A549 (cell line): ENCODE measurements around the gene DHRS4. TPM values are rescaled to one million over a fixed set of nuclear protein-coding genes. Genes with fewer than 3 reads are reported as not detected.
"Not testable (repeated sequence)": the region's sequence is repeated elsewhere in the genome, so short reads cannot be mapped to it uniquely, and the experiment has no call there.

Experiments used
- ATAC-seq, 2 experiments: fragments of 200-7000 bp in 1 of 2; fragments of >200 bp in 1 of 2; cut with Nextera tagmentation in 1 of 2; cut with Tn5 transposase in 1 of 2; 3 replicates each; pipeline versions ENCODE4 v1.8.0 to v1.9.1; 2018 to 2020; ENCODE audit warnings: mild to moderate bottlenecking in 1 of 2, moderate library complexity in 1 of 2
- CTCF ChIA-PET: fragments of 300-600 bp; sonication (Branson Sonifier 250); formaldehyde crosslinking; extraction: SDS; loops from one replicate; lab custom pipeline; 2021; ENCODE audit warnings: antibody characterized with exemption, inconsistent platforms; lab: Yijun Ruan, JAX
- POLR2A ChIA-PET: fragments of 350-600 bp; formaldehyde crosslinking; extraction: SDS; loops from one replicate; lab custom pipeline; 2021; ENCODE audit warnings: antibody characterized with exemption, inconsistent platforms; lab: Yijun Ruan, JAX
- DNase-seq, 2 experiments: peaks; one replicate each; pipeline versions ENCODE4 v3.0.0 to v3.0.0-alpha.2; 2011 to 2016; ENCODE audit warnings: low read depth in 1 of 2, low spot score in 1 of 2
- FAIRE-seq: peaks from 2 replicates; lab custom pipeline; 2011; peaks lifted over from hg19 to GRCh38; lab: Jason Lieb, UNC
- H3K27ac ChIP-seq, 2 experiments: fragments of >200 bp; sonication (Bioruptor Twin); formaldehyde crosslinking; 3 replicates each; pipeline ENCODE4 v1.5.1; 2016 to 2017
- H3K4me1 ChIP-seq: fragments of >200 bp; sonication (Bioruptor Twin); formaldehyde crosslinking; 3 replicates; pipeline ENCODE4 v1.6.1; 2016
- H3K4me2 ChIP-seq: fragments of >200 bp; sonication (Bioruptor Twin); formaldehyde crosslinking; 3 replicates; pipeline ENCODE4 v1.6.1; 2016
- H3K4me3 ChIP-seq: fragments of >200 bp; sonication (Bioruptor Twin); formaldehyde crosslinking; 3 replicates; pipeline ENCODE4 v1.5.1; 2016
- H3K9me3 ChIP-seq: fragments of >200 bp; sonication (Bioruptor Twin); formaldehyde crosslinking; 3 replicates; pipeline ENCODE4 v1.6.1; 2016
- BHLHE40 ChIP-seq: IDR thresholded peaks from 2 replicates; pipeline ENCODE4 v1.6.1; 2012; ENCODE audit warnings: low read depth, low read length, inconsistent platforms
- CHD4 ChIP-seq: fragments of 200-600 bp; sonication (generic); IDR thresholded peaks from 2 replicates; pipeline ENCODE4 v1.6.1; 2016; ENCODE audit warnings: antibody characterized with exemption, mild to moderate bottlenecking, borderline replicate concordance
- CTCF ChIP-seq: fragments of >200 bp; sonication (Bioruptor Twin); formaldehyde crosslinking; IDR thresholded peaks from 3 replicates; pipeline ENCODE4 v1.5.1; 2016
- FOSL2 ChIP-seq, 2 experiments: fragments of 450-650 bp in 1 of 2; fragments of >200 bp in 1 of 2; sonication (Bioruptor Twin) in 1 of 2; formaldehyde crosslinking; IDR thresholded peaks; 2 replicates each; pipeline versions ENCODE4 v1.5.0 to v1.6.1; 2016 to 2020; ENCODE audit warnings: mild to moderate bottlenecking in 1 of 2, moderate library complexity in 1 of 2
- JUNB ChIP-seq: fragments of >200 bp; sonication (Bioruptor Twin); formaldehyde crosslinking; IDR thresholded peaks from 2 replicates; pipeline ENCODE4 v1.6.1; 2016
- MAZ ChIP-seq: fragments of 150-350 bp; IDR thresholded peaks from 2 replicates; pipeline ENCODE4 v1.6.1; 2014; ENCODE audit warnings: antibody characterized with exemption, low read depth, low read length, borderline replicate concordance
- NFE2L2 ChIP-seq: fragments of 150-350 bp; conservative IDR thresholded peaks from 2 replicates; pipeline ENCODE4 v1.6.1; 2014; ENCODE audit warnings: low read length
- RAD21 ChIP-seq, 2 experiments: fragments of >200 bp in 1 of 2; sonication (Bioruptor Twin) in 1 of 2; formaldehyde crosslinking in 1 of 2; IDR thresholded peaks in 1 of 2; conservative IDR thresholded peaks in 1 of 2; 2 replicates in 1 of 2; 3 replicates in 1 of 2; pipeline ENCODE4 v1.6.1; 2012 to 2018; ENCODE audit warnings: inconsistent platforms in 1 of 2
- RARB ChIP-seq: fragments of 250-450 bp; sonication (Bioruptor Pico); IDR thresholded peaks from 2 replicates; pipeline ENCODE4 v1.8.0; 2021; ENCODE audit warnings: mild to moderate bottlenecking, moderate library complexity
- SMC3 ChIP-seq: fragments of >200 bp; sonication (Bioruptor Twin); formaldehyde crosslinking; IDR thresholded peaks from 3 replicates; pipeline ENCODE4 v1.6.1; 2018; ENCODE audit warnings: inconsistent platforms
- WGBS: methylation state at CpG from one replicate; pipeline ENCODE4 v1.1.6; 2017; ENCODE audit errors: missing lambda C conversion rate; 5-methylcytosine and 5-hydroxymethylcytosine counted together
- polyA plus RNA-seq, 4 experiments: library from polyadenylated mRNA; depleted of rRNA in 3 of 4; stranded (reverse); fragments of >200 nt; fragmentation: RNase III in 1 of 4; extraction: RNeasy Plus Mini Kit Qiagen cat#74134 plus additional on column Dnase treatment in 1 of 4; gene quantifications; 2 replicates in 3 of 4; 3 replicates in 1 of 4; pipeline ENCODE4 v1.2.3, GENCODE V29; 2011 to 2017

The DHRS4 gene
- polyA plus RNA-seq, 2 of the 4 experiments (the other 2 are of a cell fraction): 28.5 to 64.8 TPM

DNA sequence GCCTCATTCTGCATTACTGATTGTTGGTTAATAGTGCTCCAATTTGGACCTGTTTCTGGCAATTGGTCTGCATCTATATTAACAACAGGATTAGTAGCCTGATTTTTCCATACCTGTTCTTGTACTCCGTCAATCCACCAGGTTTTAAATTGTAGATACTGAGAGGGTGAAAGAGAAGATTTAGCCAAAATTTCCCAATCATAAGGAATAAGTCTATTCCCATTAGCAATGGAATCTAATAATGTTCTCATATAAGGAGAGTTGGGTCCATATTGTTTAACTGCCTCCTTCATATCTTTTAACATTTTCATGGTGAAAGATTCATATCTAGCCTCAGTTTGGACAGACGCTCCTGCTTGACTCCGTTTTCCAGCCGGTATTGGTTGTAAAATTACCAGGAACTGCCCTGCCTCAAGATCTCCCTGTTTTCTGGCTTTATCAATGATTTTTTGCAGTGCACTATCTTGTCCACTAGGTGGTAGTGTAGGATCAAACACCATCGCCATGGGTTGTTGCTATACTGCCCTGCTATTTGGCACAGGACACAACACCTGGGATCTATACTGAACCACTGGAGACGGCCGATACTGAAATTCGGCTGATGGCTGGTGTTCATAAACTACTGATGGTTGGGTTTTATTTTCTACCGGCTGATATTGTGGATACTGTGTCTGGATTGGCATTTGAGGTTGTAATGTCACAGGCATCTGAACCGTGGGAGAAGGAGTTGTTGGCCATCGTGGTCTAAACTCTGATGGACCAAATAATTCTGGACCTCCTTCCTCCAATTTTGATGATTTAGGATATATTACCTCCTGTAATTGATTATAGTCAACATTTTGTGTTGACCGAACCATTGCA lies 60.3 kb downstream of the DHRS4 start:
- no peak for FAIRE-seq
- ChIA-PET CTCF (interaction anchor here (0.8 to 4.2 kb wide), 11 partner anchors 20 to 95 kb away, joined by 3 to 24 read pairs (median 5); partner anchors contain the start of gene DHRS4L2), POLR2A (no interaction called here)
- DNase-seq: peak; percentile 58 to 77
- Histone ChIP-seq H3K9me3 (peaks cover 8% of the 10 kb centered on the region; the same call in 1 of the 3 replicates), H3K27ac (no peak overlapping the region), H3K4me3 (no peak overlapping the region), H3K4me2 (no peak overlapping the region), H3K4me1 (peaks cover 8% of the 10 kb centered on the region; the same call in 2 of the 3 replicates)
- TF ChIP-seq FOSL2 (IDR thresholded peaks at IDR 0.05) (no peak), FOSL2 (CRISPR knock-in tag; IDR thresholded peaks at IDR 0.05) (no peak), RAD21 (conservative IDR thresholded peaks at IDR 0.05 in 1 of 2, IDR thresholded peaks at IDR 0.05 in 1 of 2) (peak; percentile 95 to 98), BHLHE40 (no peak), SMC3 (peak; percentile 92), NFE2L2 (no peak), CTCF (peak; percentile 93), RARB (CRISPR knock-in tag) (no peak), CHD4 (no peak), JUNB (no peak), MAZ (no peak)
- WGBS: 27% methylated on average over 12 of the region's 12 CpGs
- peak; percentile 85 to 87 for ATAC-seq

DNA sequence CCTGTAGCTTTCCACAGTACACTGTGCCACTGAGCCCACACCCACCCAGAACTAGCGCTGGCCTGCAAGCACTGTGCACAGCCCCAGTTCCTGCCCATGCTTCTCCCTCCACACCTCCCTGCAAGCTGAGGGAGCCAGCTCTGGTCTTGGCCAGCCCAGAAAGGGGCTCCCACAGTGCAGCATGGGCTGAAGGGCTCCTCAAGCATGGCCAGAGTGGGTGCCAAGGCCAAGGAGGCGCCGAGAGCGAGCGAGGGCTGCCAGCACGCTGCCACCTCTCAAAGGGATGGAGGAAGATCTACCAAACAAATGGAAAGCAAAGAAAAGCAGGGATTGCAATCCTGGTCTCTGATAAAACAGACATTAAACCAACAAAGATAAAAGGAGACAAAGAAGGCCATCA lies 62.2 kb downstream of the DHRS4 start:
- CTCF ChIA-PET: interaction anchor here (1.5 to 2.0 kb wide), 2 partner anchors 34 to 93 kb away, joined by 3 to 14 read pairs; no protein-coding TSS in a partner anchor
- 89% methylated on average over 5 of the region's 6 CpGs for WGBS
- not testable (repeated sequence) for H3K4me2 ChIP-seq

More for the DNA sequence above, 62.2 kb downstream of the DHRS4 start:
- ATAC-seq, H3K4me1 ChIP-seq, H3K4me3 ChIP-seq, FAIRE-seq, H3K9me3 ChIP-seq, DNase-seq, H3K27ac ChIP-seq, POLR2A ChIA-PET: not testable (repeated sequence)

Other genes starting within 250 kb of the DHRS4 start
- gene DHRS4L2, start 35.2 kb downstream of the DHRS4 start, polyA plus RNA-seq (2011; rRNA removed): 18.8 and 23.4 TPM in 2 replicates
- 25.6 to 28.1 TPM (median 27.0 TPM) in 3 replicates for gene DHRS4L2, start 35.2 kb downstream of the DHRS4 start, polyA plus RNA-seq (2017; fragmentation: RNase III; extraction: RNeasy Plus Mini Kit Qiagen cat#74134 plus additional on column Dnase treatment)
- gene CARMIL3, start 98.2 kb downstream of the DHRS4 start, polyA plus RNA-seq (2011; rRNA removed): 0.45 and 0.79 TPM in 2 replicates
- 0.60 to 0.98 TPM (median 0.94 TPM) in 3 replicates for gene CARMIL3, start 98.2 kb downstream of the DHRS4 start, polyA plus RNA-seq (2017; fragmentation: RNase III; extraction: RNeasy Plus Mini Kit Qiagen cat#74134 plus additional on column Dnase treatment)
- not detected in 2 replicates for gene CPNE6, start 117.8 kb downstream of the DHRS4 start, polyA plus RNA-seq (2011; rRNA removed)
- not detected in 3 replicates for gene CPNE6, start 117.8 kb downstream of the DHRS4 start, polyA plus RNA-seq (2017; fragmentation: RNase III; extraction: RNeasy Plus Mini Kit Qiagen cat#74134 plus additional on column Dnase treatment)
- 52.1 and 60.2 TPM in 2 replicates for gene PCK2, start 140.5 kb downstream of the DHRS4 start, polyA plus RNA-seq (2011; rRNA removed)
- 16.9 to 20.7 TPM (median 18.8 TPM) in 3 replicates for gene PCK2, start 140.5 kb downstream of the DHRS4 start, polyA plus RNA-seq (2017; fragmentation: RNase III; extraction: RNeasy Plus Mini Kit Qiagen cat#74134 plus additional on column Dnase treatment)
- 27.9 and 30.2 TPM in 2 replicates for gene DCAF11, start 161.0 kb downstream of the DHRS4 start, polyA plus RNA-seq (2011; rRNA removed)
- gene DCAF11, start 161.0 kb downstream of the DHRS4 start, polyA plus RNA-seq (2017; fragmentation: RNase III; extraction: RNeasy Plus Mini Kit Qiagen cat#74134 plus additional on column Dnase treatment): 22.2 to 31.4 TPM (median 30.7 TPM) in 3 replicates
- gene NRL, start 161.2 kb downstream of the DHRS4 start, polyA plus RNA-seq (2011; rRNA removed): 0.86 and 0.97 TPM in 2 replicates
- 0.84 to 0.93 TPM (median 0.88 TPM) in 3 replicates for gene NRL, start 161.2 kb downstream of the DHRS4 start, polyA plus RNA-seq (2017; fragmentation: RNase III; extraction: RNeasy Plus Mini Kit Qiagen cat#74134 plus additional on column Dnase treatment)
- 0.06 TPM in 1 of 2 replicates, not detected in the other for gene FITM1, start 176.9 kb downstream of the DHRS4 start, polyA plus RNA-seq (2011; rRNA removed)
- gene FITM1, start 176.9 kb downstream of the DHRS4 start, polyA plus RNA-seq (2017; fragmentation: RNase III; extraction: RNeasy Plus Mini Kit Qiagen cat#74134 plus additional on column Dnase treatment): 0.36 TPM in 1 of 3 replicates, not detected in the others
- 77.3 and 83.6 TPM in 2 replicates for gene PSME1, start 182.4 kb downstream of the DHRS4 start, polyA plus RNA-seq (2011; rRNA removed)
- gene PSME1, start 182.4 kb downstream of the DHRS4 start, polyA plus RNA-seq (2017; fragmentation: RNase III; extraction: RNeasy Plus Mini Kit Qiagen cat#74134 plus additional on column Dnase treatment): 124 to 139 TPM (median 134 TPM) in 3 replicates
- gene EMC9, start 187.8 kb downstream of the DHRS4 start, polyA plus RNA-seq (2011; rRNA removed): 20.7 and 21.5 TPM in 2 replicates
- gene EMC9, start 187.8 kb downstream of the DHRS4 start, polyA plus RNA-seq (2017; fragmentation: RNase III; extraction: RNeasy Plus Mini Kit Qiagen cat#74134 plus additional on column Dnase treatment): 46.5 to 51.7 TPM (median 48.5 TPM) in 3 replicates
- 137 and 168 TPM in 2 replicates for gene PSME2, start 192.8 kb downstream of the DHRS4 start, polyA plus RNA-seq (2011; rRNA removed)
- 144 to 193 TPM (median 161 TPM) in 3 replicates for gene PSME2, start 192.8 kb downstream of the DHRS4 start, polyA plus RNA-seq (2017; fragmentation: RNase III; extraction: RNeasy Plus Mini Kit Qiagen cat#74134 plus additional on column Dnase treatment)
- gene RNF31, start 193.7 kb downstream of the DHRS4 start, polyA plus RNA-seq (2011; rRNA removed): 5.7 and 19.1 TPM in 2 replicates
- 20.2 to 25.3 TPM (median 20.8 TPM) in 3 replicates for gene RNF31, start 193.7 kb downstream of the DHRS4 start, polyA plus RNA-seq (2017; fragmentation: RNase III; extraction: RNeasy Plus Mini Kit Qiagen cat#74134 plus additional on column Dnase treatment)
- 23.1 and 30.2 TPM in 2 replicates for gene IRF9, start 207.5 kb downstream of the DHRS4 start, polyA plus RNA-seq (2011; rRNA removed)
- 14.4 to 24.2 TPM (median 19.0 TPM) in 3 replicates for gene IRF9, start 207.5 kb downstream of the DHRS4 start, polyA plus RNA-seq (2017; fragmentation: RNase III; extraction: RNeasy Plus Mini Kit Qiagen cat#74134 plus additional on column Dnase treatment)
- 1.9 and 2.8 TPM in 2 replicates for gene REC8, start 218.3 kb downstream of the DHRS4 start, polyA plus RNA-seq (2011; rRNA removed)
- 4.2 to 5.1 TPM (median 4.4 TPM) in 3 replicates for gene REC8, start 218.3 kb downstream of the DHRS4 start, polyA plus RNA-seq (2017; fragmentation: RNase III; extraction: RNeasy Plus Mini Kit Qiagen cat#74134 plus additional on column Dnase treatment)
- gene IPO4, start 235.0 kb downstream of the DHRS4 start, polyA plus RNA-seq (2011; rRNA removed): 37.1 and 45.3 TPM in 2 replicates
- gene IPO4, start 235.0 kb downstream of the DHRS4 start, polyA plus RNA-seq (2017; fragmentation: RNase III; extraction: RNeasy Plus Mini Kit Qiagen cat#74134 plus additional on column Dnase treatment): 86.1 to 95.8 TPM (median 91.7 TPM) in 3 replicates
- gene TM9SF1, start 241.7 kb downstream of the DHRS4 start, polyA plus RNA-seq (2011; rRNA removed): 48.0 and 74.9 TPM in 2 replicates
- 51.5 to 62.2 TPM (median 60.1 TPM) in 3 replicates for gene TM9SF1, start 241.7 kb downstream of the DHRS4 start, polyA plus RNA-seq (2017; fragmentation: RNase III; extraction: RNeasy Plus Mini Kit Qiagen cat#74134 plus additional on column Dnase treatment)